Testis (tissue), 2 donors: Measurements from ENCODE around the gene RNF141.

Source experiments
- CTCF ChIP-seq, 3 experiments: fragments of 450-650 bp in 2 of 3; fragments of 200-600 bp in 1 of 3; sonication (generic) in 1 of 3; IDR thresholded peaks; one replicate each; pipeline ENCODE4 v1.5.1; 2016 to 2019; ENCODE audit warnings: antibody characterized with exemption in 3 of 3, mild to moderate bottlenecking in 2 of 3, moderate library complexity in 1 of 3
- POLR2A ChIP-seq: fragments of 450-650 bp; IDR thresholded peaks from one replicate; pipeline ENCODE4 v1.6.1; 2017; ENCODE audit warnings: antibody characterized with exemption, mild to moderate bottlenecking, moderate library complexity

GRCh38 chr11:10462746-10463300 lies 78.2 kb downstream of the RNF141 start:
- TF ChIP-seq CTCF (IDR thresholded peaks at IDR 0.05), result no peak
- no peak for TF ChIP-seq POLR2A
